Measurements from ENCODE around the gene DPP6.

The DPP6 gene

DNA sequence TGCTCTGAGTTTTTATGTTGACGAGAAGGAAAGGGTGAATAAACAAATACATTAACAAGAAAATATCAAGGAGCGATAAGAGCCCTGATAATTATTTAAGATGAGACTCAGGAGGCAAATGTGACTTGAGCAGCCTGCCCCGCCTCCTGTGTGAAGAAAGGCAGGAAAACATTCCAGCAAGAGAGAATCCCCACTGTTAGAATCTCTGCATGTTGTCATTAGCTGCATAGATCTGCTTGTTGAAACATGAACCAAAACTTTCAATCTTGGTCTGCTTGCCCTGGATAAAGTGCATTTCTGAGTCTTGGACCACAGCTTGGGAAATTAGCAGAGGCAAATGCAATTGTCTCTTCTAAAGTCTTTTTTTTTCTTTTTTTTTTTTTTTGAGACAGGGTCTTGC lies 120.0 kb downstream of the DPP6 start:
- Histone ChIP-seq H3K36me3 (ENCODE audit: insufficient read depth, low read length) (no peaks in the 10 kb centered on the region), H3K4me2 (ENCODE audit: low read depth, low read length, poor library complexity, severe bottlenecking) (no peak overlapping the region), H3F3A (ENCODE audit: low read depth) (no peaks in the 10 kb centered on the region), H2AFZ (ENCODE audit: low read length) (no peak overlapping the region), H3K27me3 (ENCODE audit: insufficient read depth, low read length, poor library complexity, severe bottlenecking) (no peaks in the 10 kb centered on the region), H4K20me1 (ENCODE audit: insufficient read depth, low read length, poor library complexity, severe bottlenecking) (no peaks in the 10 kb centered on the region), H3K9ac (ENCODE audit: low read depth, low read length, poor library complexity, severe bottlenecking) (no peak overlapping the region), H3K9me2 (replicated peaks; ENCODE audit: low read depth, low read length) (no peaks in the 10 kb centered on the region), H3K9me3 (ENCODE audit: insufficient read depth, low read depth, low read length) (peaks cover 4% of the 10 kb centered on the region; the same call in 1 of the 2 replicates), H3K4me3 (ENCODE audit: low read length, poor library complexity, severe bottlenecking) (no peak overlapping the region), H3K79me2 (ENCODE audit: insufficient read depth, low read length) (no peaks in the 10 kb centered on the region), H3K4me1 (ENCODE audit: insufficient read depth, low read length, poor library complexity, severe bottlenecking) (no peaks in the 10 kb centered on the region)
- TF ChIP-seq, protein P1, sequence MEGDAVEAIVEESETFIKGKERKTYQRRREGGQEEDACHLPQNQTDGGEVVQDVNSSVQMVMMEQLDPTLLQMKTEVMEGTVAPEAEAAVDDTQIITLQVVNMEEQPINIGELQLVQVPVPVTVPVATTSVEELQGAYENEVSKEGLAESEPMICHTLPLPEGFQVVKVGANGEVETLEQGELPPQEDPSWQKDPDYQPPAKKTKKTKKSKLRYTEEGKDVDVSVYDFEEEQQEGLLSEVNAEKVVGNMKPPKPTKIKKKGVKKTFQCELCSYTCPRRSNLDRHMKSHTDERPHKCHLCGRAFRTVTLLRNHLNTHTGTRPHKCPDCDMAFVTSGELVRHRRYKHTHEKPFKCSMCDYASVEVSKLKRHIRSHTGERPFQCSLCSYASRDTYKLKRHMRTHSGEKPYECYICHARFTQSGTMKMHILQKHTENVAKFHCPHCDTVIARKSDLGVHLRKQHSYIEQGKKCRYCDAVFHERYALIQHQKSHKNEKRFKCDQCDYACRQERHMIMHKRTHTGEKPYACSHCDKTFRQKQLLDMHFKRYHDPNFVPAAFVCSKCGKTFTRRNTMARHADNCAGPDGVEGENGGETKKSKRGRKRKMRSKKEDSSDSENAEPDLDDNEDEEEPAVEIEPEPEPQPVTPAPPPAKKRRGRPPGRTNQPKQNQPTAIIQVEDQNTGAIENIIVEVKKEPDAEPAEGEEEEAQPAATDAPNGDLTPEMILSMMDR (conservative IDR thresholded peaks at IDR 0.05; ENCODE audit: low read length), result no peak
- no peak for TF ChIP-seq EZH2phosphoT487 (IDR thresholded peaks at IDR 0.05; ENCODE audit: borderline replicate concordance)

DNA sequence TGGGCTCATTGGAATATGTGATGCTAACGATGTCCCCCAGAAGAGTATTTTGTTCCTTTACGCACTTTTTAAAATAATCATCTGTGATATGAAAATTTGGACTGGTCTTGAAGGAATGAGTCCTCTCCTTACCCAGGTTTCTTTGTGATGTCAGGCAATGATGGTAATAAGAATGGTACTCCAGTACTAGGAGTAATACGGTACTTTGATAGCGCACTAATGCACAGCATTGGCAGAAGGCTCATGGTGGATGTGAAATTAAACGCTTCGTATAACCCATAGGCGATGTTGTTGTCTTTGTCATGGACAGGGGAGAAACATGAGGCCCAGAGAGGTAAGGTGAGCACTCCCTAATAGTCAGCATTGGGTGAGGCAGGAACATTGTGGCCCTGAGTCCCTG lies 125.4 kb downstream of the DPP6 start:
- Histone ChIP-seq H3K4me2 (ENCODE audit: low read depth, low read length, poor library complexity, severe bottlenecking) (no peak overlapping the region), H3K36me3 (ENCODE audit: insufficient read depth, low read length) (no peaks in the 10 kb centered on the region)

GRCh38 chr7:154178895-154179294 lies 126.7 kb downstream of the DPP6 start:
- no peaks in the 10 kb centered on the region; the same call in 1 of the 2 replicates for H3K9me2 ChIP-seq (replicated peaks; ENCODE audit: low read depth, low read length)
- no peaks in the 10 kb centered on the region for H4K20me1 ChIP-seq (ENCODE audit: insufficient read depth, low read length, poor library complexity, severe bottlenecking)
- no peaks in the 10 kb centered on the region for H3K36me3 ChIP-seq (ENCODE audit: insufficient read depth, low read length)
- H3K27me3 ChIP-seq (ENCODE audit: insufficient read depth, low read length, poor library complexity, severe bottlenecking), result no peaks in the 10 kb centered on the region
- H3K4me3 ChIP-seq (ENCODE audit: low read length, poor library complexity, severe bottlenecking), result no peak overlapping the region
- H3K79me2 ChIP-seq (ENCODE audit: insufficient read depth, low read length), result no peaks in the 10 kb centered on the region
- no peak overlapping the region for H3K9ac ChIP-seq (ENCODE audit: low read depth, low read length, poor library complexity, severe bottlenecking)
- no peak overlapping the region for H3K4me2 ChIP-seq (ENCODE audit: low read depth, low read length, poor library complexity, severe bottlenecking)
- H3K9me3 ChIP-seq (ENCODE audit: insufficient read depth, low read depth, low read length), result peaks cover 4% of the 10 kb centered on the region; the same call in 1 of the 2 replicates
- H3F3A ChIP-seq (ENCODE audit: low read depth), result no peaks in the 10 kb centered on the region
- no peak overlapping the region for H2AFZ ChIP-seq (ENCODE audit: low read length)
- H3K4me1 ChIP-seq (ENCODE audit: insufficient read depth, low read length, poor library complexity, severe bottlenecking), result no peaks in the 10 kb centered on the region
- TF ChIP-seq, protein P1 (conservative IDR thresholded peaks at IDR 0.05; ENCODE audit: low read length), result no peak
- TF ChIP-seq EZH2phosphoT487 (IDR thresholded peaks at IDR 0.05; ENCODE audit: borderline replicate concordance), result no peak

More for the DNA sequence above, 125.4 kb downstream of the DPP6 start:
- Histone ChIP-seq H2AFZ (ENCODE audit: low read length) (no peak overlapping the region), H4K20me1 (ENCODE audit: insufficient read depth, low read length, poor library complexity, severe bottlenecking) (no peaks in the 10 kb centered on the region), H3K9me2 (replicated peaks; ENCODE audit: low read depth, low read length) (no peaks in the 10 kb centered on the region; the same call in 1 of the 2 replicates), H3F3A (ENCODE audit: low read depth) (no peaks in the 10 kb centered on the region), H3K9ac (ENCODE audit: low read depth, low read length, poor library complexity, severe bottlenecking) (no peak overlapping the region), H3K4me3 (ENCODE audit: low read length, poor library complexity, severe bottlenecking) (no peak overlapping the region), H3K4me1 (ENCODE audit: insufficient read depth, low read length, poor library complexity, severe bottlenecking) (no peaks in the 10 kb centered on the region), H3K79me2 (ENCODE audit: insufficient read depth, low read length) (no peaks in the 10 kb centered on the region), H3K9me3 (ENCODE audit: insufficient read depth, low read depth, low read length) (peaks cover 4% of the 10 kb centered on the region; the same call in 1 of the 2 replicates), H3K27me3 (ENCODE audit: insufficient read depth, low read length, poor library complexity, severe bottlenecking) (no peaks in the 10 kb centered on the region)
- TF ChIP-seq, protein P1 (conservative IDR thresholded peaks at IDR 0.05; ENCODE audit: low read length), result no peak
- no peak for TF ChIP-seq EZH2phosphoT487 (IDR thresholded peaks at IDR 0.05; ENCODE audit: borderline replicate concordance)

Data from Loucy (cell line).